Upper lobe of left lung (tissue), 4 donors: ENCODE measurements around the gene CELA2B.
"Not testable (repeated sequence)": the region's sequence is repeated elsewhere in the genome, so short reads cannot be mapped to it uniquely, and the experiment has no call there.

Experiments used
- EP300 ChIP-seq, 4 donors: sonication (generic); formaldehyde crosslinking; IDR thresholded peaks; one replicate each; pipeline ENCODE4 v1.5.1; 2017; ENCODE audit warnings: antibody characterized with exemption in 4 of 4, control low read depth in 2 of 4
- POLR2A ChIP-seq, 4 donors: fragments of 450-650 bp; IDR thresholded peaks; one replicate each; pipeline ENCODE4 v1.5.1; 2016 to 2017; ENCODE audit warnings: antibody characterized with exemption in 4 of 4, mild to moderate bottlenecking in 2 of 4
- POLR2AphosphoS5 ChIP-seq, 2 donors: sonication (generic); formaldehyde crosslinking; IDR thresholded peaks; one replicate each; pipeline ENCODE4 v1.5.1; 2017; ENCODE audit warnings: antibody characterized with exemption in 2 of 2
- TF ChIP-seq, protein P1 (sequence below), 6 experiments: fragments of 450-650 bp in 4 of 6; fragments of 200-600 bp in 2 of 6; sonication (generic) in 2 of 6; IDR thresholded peaks; one replicate each; pipeline ENCODE4 v1.5.1; 2016 to 2019; ENCODE audit warnings: antibody characterized with exemption in 6 of 6

- TF ChIP-seq, protein P1, sequence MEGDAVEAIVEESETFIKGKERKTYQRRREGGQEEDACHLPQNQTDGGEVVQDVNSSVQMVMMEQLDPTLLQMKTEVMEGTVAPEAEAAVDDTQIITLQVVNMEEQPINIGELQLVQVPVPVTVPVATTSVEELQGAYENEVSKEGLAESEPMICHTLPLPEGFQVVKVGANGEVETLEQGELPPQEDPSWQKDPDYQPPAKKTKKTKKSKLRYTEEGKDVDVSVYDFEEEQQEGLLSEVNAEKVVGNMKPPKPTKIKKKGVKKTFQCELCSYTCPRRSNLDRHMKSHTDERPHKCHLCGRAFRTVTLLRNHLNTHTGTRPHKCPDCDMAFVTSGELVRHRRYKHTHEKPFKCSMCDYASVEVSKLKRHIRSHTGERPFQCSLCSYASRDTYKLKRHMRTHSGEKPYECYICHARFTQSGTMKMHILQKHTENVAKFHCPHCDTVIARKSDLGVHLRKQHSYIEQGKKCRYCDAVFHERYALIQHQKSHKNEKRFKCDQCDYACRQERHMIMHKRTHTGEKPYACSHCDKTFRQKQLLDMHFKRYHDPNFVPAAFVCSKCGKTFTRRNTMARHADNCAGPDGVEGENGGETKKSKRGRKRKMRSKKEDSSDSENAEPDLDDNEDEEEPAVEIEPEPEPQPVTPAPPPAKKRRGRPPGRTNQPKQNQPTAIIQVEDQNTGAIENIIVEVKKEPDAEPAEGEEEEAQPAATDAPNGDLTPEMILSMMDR (IDR thresholded peaks at IDR 0.05): not testable (repeated sequence)
- TF ChIP-seq POLR2A, EP300 (IDR thresholded peaks at IDR 0.05): not testable (repeated sequence)
- TF ChIP-seq POLR2AphosphoS5 (IDR thresholded peaks at IDR 0.05): peak in 1 of 2 donors; percentile 27
Measured at GRCh38 chr1:15434739-15435138, 41.2 kb upstream of the CELA2B start.
